Measurements from ENCODE around the gene GCG.

The GCG gene

DNA sequence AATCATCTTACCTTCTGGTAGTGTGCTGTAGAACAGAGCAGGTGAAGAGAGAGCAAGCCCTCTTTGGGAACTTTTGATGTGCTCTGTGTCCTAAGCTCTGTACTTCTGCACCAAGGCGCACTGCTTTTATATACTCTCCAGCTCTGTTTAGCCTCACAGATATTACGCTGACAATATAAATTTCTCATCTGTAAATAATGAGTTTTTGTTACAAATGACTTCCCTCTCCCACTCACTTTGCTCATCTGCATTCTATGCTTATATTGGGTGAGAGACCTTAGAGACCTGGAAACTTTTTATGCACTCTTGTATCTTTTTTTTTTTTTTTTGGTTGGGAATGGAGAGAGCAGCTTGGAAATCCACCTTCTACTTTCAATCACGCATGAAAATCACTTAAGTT, at the start of gene GCG:
GCG (minus strand) TSS at position 101 of the 400 bp plus-strand sequence. CDS start 3,069 bp downstream, outside the sequence.
- DNase-seq: no peak

DNA sequence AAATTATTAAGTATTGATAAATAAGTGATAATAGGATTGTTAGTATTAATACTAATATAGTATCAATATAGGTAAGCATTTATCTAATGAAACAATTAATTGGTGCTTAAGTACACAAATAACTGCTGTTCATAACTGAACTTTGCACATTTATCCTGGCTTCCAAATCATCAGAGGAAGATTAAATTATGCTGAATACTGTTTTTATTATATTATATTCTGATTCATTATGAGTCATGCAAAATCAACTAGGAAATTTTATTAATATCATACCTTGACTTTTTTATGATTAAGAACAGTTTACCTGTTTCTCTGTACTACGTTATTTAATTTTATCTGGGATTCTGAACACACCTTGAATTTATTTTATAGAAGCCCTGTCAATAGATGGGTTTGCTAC, 48.6 kb upstream of the GCG start:
- DNase-seq: no peak

GRCh38 chr2:162199913-162200312, 47.9 kb upstream of the GCG start:
- DNase-seq: no peak

- no peak for DNase-seq
Observed at GRCh38 chr2:162198239-162198638, 46.2 kb upstream of the GCG start.

GRCh38 chr2:162197069-162197825, 45.2 kb upstream of the GCG start:
- DNase-seq: no peak

DNA sequence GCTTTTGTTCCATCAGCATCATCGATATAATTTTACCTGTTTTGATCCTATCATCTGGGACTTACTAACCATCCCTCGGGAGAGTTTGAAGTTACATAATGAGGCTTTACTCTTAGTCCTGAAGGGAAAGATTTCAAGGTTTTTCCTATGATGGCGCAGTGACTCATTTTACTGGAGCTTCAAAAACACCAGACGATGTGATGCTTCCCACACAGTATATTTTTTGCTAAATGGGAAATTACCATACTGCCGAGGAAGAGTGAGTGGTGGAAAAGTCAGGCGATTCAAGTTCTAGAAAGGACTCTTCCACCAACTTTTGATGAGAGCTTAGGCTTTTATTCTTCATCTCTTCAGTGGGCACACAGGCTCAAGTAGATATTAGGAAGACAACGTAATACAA, 44.6 kb upstream of the GCG start:
- DNase-seq: no peak

GRCh38 chr2:162188451-162188850, 36.4 kb upstream of the GCG start:
- no peak for DNase-seq

GRCh38 chr2:162185541-162186232, 33.6 kb upstream of the GCG start:
- no peak for DNase-seq

DNA sequence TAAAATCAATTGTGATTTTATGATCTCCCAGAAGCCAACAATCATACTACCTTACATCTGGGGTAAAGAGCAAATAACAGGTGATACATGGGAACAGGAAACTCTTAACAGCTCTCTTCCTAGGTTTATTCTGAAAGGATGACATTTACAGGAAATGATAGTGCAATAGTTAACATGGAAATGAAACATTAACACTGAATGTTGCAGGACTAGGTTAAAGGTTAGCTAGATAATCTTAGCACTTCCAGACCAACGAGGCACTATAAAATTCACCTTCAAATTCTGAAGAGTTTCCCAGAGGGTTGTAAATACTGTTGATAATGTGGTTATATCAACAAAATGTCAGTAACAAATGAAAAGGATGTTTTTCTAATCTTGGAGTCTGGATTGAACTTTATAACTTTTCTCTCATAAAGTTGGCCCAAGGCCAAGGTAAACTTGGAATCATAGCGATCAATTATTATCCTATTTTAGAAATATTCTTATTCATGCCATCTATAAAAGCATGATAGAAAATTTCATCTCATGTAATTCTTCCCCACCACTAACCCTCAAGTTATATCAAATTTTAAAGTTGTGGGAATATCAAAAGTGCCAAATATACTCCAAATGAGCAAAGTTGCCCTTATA, 32.9 kb upstream of the GCG start:
- DNase-seq: no peak

- no peak for DNase-seq
Observed at GRCh38 chr2:162184359-162184758, 32.3 kb upstream of the GCG start.

DNA sequence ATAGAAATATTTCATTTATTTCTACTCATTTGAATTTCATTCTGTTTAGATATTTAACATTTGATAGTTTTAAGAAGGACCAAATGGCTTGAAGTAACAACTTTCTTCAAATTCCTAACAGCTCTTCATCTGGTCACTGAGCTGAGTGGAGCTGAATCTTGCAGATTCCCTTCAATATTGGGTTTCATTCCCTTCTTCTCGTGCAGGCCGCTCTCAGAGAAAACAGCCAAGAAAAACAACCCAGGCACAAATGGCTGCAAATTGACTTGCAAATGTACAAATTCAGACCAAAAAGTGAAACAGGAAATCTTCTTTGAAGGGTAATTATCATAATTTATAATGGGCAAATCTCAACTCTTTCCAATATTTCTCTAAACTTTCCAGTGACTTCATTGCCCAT, 30.3 kb upstream of the GCG start:
- no peak for DNase-seq

DNA sequence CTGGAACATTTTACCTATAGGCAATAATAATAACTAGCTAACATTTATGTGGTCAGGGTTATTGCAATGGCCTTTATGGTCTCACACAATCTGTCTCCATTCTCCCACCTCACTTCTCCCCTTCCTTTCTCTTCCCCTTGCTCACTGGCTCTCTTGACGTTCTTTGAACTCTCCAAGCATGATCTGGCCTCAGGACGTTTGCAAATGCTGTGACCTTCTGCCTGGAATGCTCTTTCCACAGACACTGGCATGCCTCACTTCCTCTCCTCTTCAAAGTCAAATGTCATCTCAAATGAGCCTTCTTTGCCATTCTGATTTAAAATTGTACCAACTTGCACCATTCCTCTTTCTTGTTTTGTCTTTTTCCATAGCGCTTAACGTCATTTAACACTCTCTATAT, 25.3 kb upstream of the GCG start:
- DNase-seq: no peak

DNA sequence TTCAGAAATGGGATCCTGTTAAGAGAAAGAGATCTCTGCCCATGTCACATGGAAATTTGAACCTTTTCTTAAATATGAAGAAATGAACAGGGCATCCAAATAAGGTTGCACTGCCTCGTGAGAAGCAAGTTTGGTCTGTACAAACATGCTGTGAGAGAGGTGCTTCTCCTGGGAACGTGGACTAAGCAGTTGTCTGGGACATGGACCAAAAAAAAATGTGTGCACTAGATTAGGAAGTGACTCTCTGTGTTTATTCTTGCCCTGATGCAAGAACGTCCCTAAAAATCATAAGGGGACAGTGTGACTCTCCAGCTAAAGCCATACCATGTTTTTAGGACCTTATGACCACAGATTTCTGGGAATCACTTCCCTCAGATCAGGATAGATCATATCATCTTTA, 23.7 kb upstream of the GCG start:
- DNase-seq: no peak

DNA sequence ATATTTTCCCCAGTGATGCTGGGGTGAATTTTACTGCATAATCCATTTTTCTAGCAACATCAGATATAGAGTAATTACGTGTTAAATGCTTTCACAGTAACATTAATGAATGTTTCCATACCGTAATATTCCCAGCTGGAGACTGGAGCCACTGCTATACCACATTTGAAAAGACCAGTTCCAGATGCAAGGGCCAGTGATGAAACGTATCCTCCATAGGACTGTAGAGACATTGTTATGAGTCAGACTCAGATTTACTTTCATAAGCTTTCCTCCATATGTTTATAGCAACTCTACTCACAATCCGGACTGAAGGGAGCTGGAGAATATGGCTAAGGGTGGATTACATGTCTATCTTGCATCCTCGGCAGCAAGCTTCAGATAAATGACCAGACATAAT, 22.7 kb upstream of the GCG start:
- DNase-seq: no peak

- no peak for DNase-seq
Observed at GRCh38 chr2:162172802-162173370, 20.8 kb upstream of the GCG start.

DNA sequence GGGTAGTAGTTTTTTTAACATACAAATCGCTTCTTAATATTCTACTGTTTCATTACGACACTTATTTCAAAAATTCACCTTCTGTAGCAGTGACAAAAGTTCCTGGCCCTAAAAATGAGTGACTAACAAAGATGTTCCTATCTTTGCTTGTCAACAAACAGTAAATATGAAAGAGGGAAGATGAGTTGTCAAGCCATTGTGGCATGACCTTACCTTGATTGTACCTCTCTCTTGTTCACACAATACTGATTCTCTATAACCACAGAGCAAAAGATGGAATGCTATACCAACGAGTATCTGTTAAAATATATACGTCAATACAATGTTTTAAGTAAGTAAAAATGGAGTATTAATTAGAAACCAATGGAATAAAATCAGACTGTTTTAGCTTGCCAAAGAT, 14.7 kb upstream of the GCG start:
- no peak for DNase-seq

GRCh38 chr2:162166174-162166573, 14.1 kb upstream of the GCG start:
- DNase-seq: no peak

GRCh38 chr2:162164802-162165201, 12.8 kb upstream of the GCG start:
- DNase-seq: no peak

- no peak for DNase-seq
Observed at GRCh38 chr2:162159446-162159845, 7.4 kb upstream of the GCG start.

DNA sequence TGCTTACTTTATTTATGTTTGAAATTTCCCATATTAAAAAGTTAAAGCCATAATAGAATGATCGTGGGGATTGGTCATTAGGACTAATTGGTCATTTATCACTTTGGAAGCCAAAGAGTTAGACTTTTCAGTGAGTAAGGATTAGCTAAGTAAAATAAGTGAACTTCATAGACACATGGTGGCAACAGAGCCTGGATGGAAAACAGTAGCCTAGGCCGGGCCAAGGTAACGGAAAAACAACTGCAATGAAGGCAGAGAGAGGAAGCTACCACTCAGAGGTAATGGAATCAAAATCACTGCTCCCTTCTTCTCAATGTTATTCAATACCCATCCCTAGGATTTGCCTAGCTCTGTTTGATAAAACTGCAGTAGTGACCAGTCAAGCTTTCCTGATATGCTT, 4.1 kb upstream of the GCG start:
- DNase-seq: no peak

GRCh38 chr2:162155093-162155492, 3.0 kb upstream of the GCG start:
- no peak for DNase-seq

DNA sequence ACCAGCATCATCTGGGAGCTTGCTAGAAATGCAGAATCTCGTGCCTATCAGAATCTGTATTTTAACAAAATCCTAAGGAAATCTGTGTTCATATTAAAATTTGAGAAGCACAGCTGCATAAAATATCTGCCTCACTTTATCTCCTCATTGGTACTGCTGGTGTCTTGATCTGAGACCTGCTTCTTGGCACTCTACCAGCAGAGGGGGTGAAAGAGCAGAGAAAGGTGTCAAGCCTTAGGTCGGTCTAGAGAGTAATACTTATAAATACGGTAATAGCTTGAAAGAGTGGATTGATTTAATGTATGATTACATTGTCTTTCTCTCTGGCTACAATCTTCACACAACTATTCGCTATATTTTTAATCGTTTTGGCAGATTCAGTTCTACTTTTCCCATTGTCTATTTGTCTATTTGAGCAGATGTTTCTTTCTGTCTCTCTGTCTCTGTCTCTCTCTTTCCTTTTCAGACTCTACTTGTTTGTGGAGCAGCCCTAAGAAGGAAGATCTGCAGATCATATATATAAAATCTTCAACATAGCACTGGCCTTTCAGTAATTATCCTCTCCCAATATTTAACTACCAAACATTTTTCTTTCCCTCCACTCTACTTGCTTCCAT, 1.7 kb upstream of the GCG start:
- peak; percentile 37 for DNase-seq

GRCh38 chr2:162149940-162150339, 2.1 kb downstream of the GCG start:
- DNase-seq: no peak

Measured in activated CD4-positive, CD25-positive, alpha-beta regulatory T cell treated with anti-CD3 and anti-CD28 coated beads, Interleukin-2, amount 50 U/mL, for 72 hours (primary cell).